ENCODE data around the gene TBXAS1.

The TBXAS1 gene

GRCh38 chr7:140053812-140054539, 224.9 kb downstream of the TBXAS1 start:
- FAIRE-seq: no peak

- no peak for FAIRE-seq
Measured at GRCh38 chr7:140054751-140055150, 225.7 kb downstream of the TBXAS1 start.

GRCh38 chr7:140055833-140056232, 226.8 kb downstream of the TBXAS1 start:
- FAIRE-seq: no peak

GRCh38 chr7:140056431-140057142, 227.5 kb downstream of the TBXAS1 start:
- FAIRE-seq: no peak

- no peak for FAIRE-seq
Measured at GRCh38 chr7:140057143-140057535, 228.1 kb downstream of the TBXAS1 start.

GRCh38 chr7:140058517-140058916, 229.5 kb downstream of the TBXAS1 start:
- FAIRE-seq: no peak

- FAIRE-seq: no peak
Measured at GRCh38 chr7:140059273-140060242, 230.5 kb downstream of the TBXAS1 start.

- no peak for FAIRE-seq
Measured at GRCh38 chr7:140060243-140060630, 231.2 kb downstream of the TBXAS1 start.

GRCh38 chr7:140060788-140061606, 231.9 kb downstream of the TBXAS1 start:
- no peak for FAIRE-seq

GRCh38 chr7:140061607-140061930, 232.5 kb downstream of the TBXAS1 start:
- FAIRE-seq: no peak

- FAIRE-seq: no peak
Measured at GRCh38 chr7:140062118-140062527, 233.1 kb downstream of the TBXAS1 start.

- no peak for FAIRE-seq
Measured at GRCh38 chr7:140062528-140063299, 233.7 kb downstream of the TBXAS1 start, which contains the start of gene PARP12. PARP12 (minus strand) TSS chr7:140062951; CDS start chr7:140062847, 104 bp downstream.

- no peak for FAIRE-seq
Measured at GRCh38 chr7:140067052-140067451, 238.0 kb downstream of the TBXAS1 start.

GRCh38 chr7:140068033-140068432, 239.0 kb downstream of the TBXAS1 start:
- FAIRE-seq: no peak

GRCh38 chr7:140069298-140069949, 240.4 kb downstream of the TBXAS1 start:
- FAIRE-seq: no peak
